GM18858 (cell line): Measurements from ENCODE around the gene TTLL9.
A peak's percentile ranks its signal among the peaks of the same experiment; 100 is the strongest.
"Not testable (repeated sequence)": the region's sequence is repeated elsewhere in the genome, so short reads cannot be mapped to it uniquely, and the experiment has no call there.

Source experiments
- ATAC-seq: cut with Tn5 transposase; IDR thresholded peaks from one replicate; pipeline ENCODE4 v1.9.1; 2021; ENCODE audit not compliant: unreplicated experiment

TTLL9 gene

GRCh38 chr20:31916708-31917107, 46.3 kb downstream of the TTLL9 start:
- ATAC-seq = no peak

- not testable (repeated sequence) for ATAC-seq
These were observed 47.6 kb downstream of the TTLL9 start for GRCh38 chr20:31917962-31918412.

DNA sequence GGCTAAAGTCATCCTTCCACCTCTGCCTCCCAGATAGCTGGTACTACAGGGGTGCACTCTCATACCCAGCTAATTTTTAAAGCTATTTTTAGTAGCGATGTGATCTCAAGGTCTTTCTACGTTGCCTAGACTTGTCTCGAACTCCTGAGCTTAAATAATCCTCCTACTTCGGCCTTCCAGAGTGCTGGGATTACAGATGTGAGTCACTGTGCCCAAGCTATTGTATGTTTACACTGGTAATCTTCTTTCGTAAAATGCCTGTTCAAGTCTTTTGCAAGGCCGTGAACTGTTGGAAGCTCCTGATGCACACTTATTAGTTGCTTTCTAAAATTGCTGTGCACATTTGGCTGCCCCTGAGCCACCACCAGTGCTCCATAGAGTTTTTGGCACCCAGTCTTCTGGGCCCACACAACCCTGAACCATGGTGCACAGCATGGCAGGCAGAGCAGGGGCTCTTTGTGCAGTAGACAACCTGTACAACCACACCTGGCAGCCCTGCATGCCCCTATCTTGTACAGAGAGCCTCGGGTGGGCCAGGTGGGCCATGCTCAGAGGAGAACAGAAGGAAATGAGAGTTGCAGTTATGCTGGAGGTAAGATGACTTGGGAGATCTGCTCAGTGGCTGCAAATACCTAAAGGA, 48.2 kb downstream of the TTLL9 start:
- no peak for ATAC-seq

DNA sequence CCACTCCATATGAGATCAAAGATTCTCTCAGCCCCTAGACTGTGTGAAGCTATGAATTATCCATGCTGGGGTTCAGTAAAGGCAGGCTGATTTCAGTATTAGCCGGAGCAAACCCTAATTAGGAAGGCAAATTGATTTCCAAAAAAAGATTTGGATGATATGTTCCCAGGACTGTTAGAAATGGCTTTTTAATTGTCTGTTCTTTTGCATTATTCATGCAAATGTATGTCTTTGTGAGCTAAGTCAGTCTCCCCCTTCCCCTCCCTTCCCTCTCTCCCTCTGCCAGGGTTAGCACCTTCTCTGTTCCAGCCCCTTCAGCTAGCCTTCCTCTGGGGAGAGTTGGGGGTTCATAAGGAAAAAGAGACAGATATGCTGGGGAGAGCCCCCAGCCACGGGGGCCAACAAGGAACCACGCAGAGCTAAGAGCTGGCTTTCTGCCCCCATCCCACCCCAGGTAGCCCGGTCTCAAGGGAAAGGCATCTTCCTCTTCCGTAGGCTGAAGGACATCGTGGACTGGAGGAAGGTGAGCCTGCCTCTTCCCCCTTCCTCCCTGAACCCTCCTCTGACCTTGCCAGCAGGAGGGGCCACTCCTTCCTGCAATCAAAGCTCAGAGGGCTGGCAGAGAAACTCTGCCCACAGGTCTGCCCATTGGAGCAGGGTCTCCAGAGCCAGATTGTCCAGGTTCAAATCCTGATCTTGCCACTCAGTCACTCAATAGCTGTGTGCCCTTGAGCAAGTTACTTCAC, 49.1 kb downstream of the TTLL9 start:
- no peak for ATAC-seq

DNA sequence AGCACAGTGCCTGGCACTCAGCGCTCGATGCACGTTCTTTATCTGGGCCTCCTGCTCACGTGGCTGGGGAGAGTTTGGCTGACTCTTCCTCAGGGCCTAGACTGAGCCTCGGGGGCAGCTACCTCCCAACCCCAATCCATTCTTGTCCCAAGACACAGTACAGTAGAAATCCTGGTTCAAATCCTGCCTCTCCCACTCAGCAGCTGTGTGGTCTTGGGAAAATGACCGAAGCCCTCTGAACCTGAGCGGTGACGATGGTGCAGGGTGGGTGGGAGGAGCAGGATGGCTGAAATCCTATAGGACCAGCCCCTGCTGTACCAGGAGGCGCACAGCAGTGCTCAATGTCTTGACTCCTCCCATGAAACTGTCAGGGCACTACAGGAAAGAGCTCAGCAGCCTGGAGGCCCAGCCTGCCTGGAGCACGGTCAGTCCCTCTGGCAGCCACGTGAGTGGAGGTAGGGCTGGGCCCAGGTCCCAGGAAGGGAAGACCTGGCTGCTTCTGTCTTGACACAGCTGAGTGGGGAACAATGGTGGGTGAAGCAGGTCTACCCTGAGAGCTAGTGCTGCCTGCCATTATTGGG, 49.9 kb downstream of the TTLL9 start:
- ATAC-seq = no peak

GRCh38 chr20:31921480-31921879, 51.0 kb downstream of the TTLL9 start:
- not testable (repeated sequence) for ATAC-seq

DNA sequence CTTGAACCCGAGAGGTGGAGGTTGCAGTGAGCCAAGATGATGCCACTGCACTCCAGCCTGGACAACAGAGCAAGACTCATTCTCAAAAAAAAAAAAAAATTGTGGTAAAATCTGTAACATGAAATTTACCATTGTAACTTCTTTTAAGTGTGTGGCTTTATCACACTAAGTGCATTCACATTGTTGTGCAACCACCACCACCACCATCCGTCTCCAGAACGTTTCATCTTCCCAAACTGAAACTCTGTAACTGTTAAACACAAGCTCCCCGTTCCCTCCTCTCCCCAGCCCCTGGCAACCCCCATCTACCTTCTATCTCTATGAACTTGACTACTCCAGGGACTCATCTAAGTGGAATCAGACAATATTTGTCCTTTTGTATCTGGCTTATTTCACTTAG, 51.7 kb downstream of the TTLL9 start:
- no peak for ATAC-seq

- no peak for ATAC-seq
These were observed 52.2 kb downstream of the TTLL9 start for GRCh38 chr20:31922588-31922987.

DNA sequence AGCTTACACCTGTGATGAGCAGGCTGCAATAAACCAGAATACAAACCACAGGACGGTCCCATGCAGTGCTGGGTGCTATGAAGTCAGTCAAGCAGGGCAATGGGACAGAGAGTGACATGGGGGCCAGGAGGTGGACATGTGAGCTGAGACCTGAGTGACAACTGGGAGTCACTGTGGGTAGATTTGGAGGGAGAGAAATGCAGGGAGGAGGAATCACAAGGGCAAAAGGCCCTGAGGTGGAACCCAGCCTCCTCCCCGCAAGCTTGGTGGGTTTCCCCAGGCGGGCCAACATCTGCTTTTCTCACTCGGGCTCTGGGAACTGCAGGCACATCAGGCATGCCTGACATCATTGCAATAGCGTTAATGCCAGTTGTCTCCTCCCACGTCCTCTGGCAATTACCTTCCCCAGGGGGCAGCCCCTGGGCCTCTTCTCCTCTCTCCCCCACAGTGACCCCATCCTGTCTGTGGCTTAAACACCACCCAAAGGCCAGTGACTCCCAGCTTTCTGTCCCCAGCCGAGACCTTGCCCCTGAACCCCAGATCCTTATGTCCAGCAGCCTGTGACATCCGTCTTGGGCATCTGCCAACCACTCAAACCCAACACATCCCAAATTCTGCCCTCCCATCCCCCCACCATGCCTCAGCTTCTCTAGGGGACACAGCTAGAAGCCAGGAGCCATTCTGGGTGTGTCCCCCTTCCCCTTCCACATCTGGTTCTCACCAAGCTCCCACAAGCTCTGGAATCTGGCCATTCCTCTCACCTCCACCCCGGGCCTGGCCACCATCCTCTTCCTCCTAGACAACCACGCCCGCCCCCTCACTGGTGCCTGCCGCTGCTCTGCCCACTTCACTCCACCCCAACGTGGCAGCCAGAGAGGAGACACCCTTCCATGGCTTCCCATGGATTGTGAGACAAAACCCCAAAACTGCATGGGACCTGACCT, 53.2 kb downstream of the TTLL9 start:
- peak; percentile 65 for ATAC-seq

DNA sequence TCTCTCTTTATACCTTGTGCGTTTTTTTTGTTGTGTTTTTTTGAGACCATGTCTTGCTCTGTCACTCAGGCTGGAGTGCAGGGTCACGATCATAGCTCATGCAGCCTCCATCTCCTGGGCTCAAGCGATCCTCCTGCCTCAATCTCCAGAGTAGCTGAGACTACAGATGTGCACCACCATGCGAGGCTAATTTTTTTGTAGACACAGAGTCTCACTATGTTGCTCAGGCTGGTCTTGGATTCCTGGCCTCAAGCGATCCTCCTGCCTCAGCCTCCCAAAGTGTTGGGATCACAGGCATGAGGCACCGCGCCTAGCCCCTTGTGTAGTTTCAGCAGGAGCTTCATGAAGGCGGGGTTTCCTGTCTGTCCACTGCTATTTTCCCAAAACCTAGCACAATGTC, 54.1 kb downstream of the TTLL9 start:
- no peak for ATAC-seq

- ATAC-seq = no peak
These were observed 55.2 kb downstream of the TTLL9 start for GRCh38 chr20:31925631-31926030.

DNA sequence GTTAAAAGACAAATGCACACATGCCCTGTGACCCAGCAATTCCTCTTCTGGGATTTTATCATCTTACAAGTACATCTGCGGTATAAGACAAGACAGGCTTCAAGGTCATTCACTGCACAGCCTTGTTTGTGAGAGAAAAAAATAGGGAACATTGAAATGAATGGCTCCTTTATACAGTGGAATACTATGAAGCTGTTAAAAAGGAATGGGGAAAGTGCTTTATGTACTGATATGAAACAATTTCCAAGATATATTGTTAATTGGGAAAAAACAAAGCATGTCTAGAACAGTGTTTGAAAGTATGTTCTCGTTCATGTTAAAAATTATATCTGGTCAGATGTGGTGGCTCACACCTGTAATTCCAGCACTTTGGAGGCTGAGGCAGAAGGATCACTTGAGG, 56.1 kb downstream of the TTLL9 start:
- ATAC-seq = no peak

- ATAC-seq = no peak
These were observed 57.3 kb downstream of the TTLL9 start for GRCh38 chr20:31927627-31928159.

- not testable (repeated sequence) for ATAC-seq
These were observed 59.2 kb downstream of the TTLL9 start for GRCh38 chr20:31929631-31930030.

DNA sequence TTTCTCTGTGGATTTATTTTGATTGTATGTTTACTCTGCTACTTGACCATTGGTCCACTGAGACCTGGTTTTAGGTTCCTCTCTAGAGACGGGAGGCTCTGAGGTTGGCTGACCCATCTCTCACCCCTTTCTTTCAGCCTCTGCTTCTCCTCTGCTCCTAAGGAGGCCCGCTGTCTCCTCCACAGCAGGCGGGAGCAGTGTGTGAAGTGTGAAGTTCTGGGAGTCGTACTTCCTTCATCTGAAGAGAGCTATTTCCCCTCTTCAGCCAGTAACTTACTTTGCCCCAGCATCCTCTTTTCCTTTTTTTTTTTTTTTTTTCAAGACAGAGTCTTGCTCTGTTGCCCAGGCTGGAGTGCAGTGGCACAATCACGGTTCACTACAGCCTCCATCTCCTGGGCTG, 60.3 kb downstream of the TTLL9 start:
- ATAC-seq = no peak

- no peak for ATAC-seq
These were observed 63.3 kb downstream of the TTLL9 start for GRCh38 chr20:31933698-31934097.

DNA sequence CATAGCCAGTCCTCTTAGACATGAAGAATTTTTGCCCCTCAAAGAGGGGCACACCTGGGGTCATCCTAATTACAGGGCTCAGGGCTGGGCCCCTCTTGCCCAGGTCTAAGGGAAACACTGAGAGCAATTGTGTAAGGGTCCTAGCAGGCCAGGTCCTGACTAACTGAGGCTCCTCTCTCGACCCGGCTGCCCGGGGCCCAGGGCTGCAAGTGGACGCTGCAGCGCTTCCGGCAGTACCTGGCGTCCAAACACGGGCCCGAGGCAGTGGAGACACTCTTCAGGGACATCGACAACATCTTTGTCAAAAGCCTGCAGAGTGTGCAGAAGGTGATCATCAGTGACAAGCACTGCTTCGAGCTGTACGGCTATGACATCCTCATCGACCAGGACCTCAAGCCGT, 64.1 kb downstream of the TTLL9 start:
- no peak for ATAC-seq

GRCh38 chr20:31934968-31935764, 64.7 kb downstream of the TTLL9 start:
- no peak for ATAC-seq

- ATAC-seq = no peak
These were observed 66.0 kb downstream of the TTLL9 start for GRCh38 chr20:31936420-31936819.

- no peak for ATAC-seq
These were observed 67.4 kb downstream of the TTLL9 start for GRCh38 chr20:31937820-31938219.
